Endothelial cell of umbilical vein (primary cell): ENCODE data around the gene S100A5. TPM values are rescaled to one million over a fixed set of nuclear protein-coding genes. Genes with fewer than 3 reads are reported as not detected.

ENCODE experiments used
- BruUV-seq: library from RNA; stranded (reverse); fragments of 400-500 nt; replicated peaks from 2 replicates; lab custom pipeline; 2021; lab: Mats Ljungman, UMichigan
- CTCF ChIA-PET: fragments of 300-600, 350-600 bp; sonication (Branson Sonifier 250); formaldehyde crosslinking; loops from one replicate; lab custom pipeline; 2021; ENCODE audit warnings: antibody characterized with exemption, inconsistent platforms; lab: Charles Lee
- POLR2A ChIA-PET: fragments of 300-600, 350-600 bp; sonication (Branson Sonifier 250); formaldehyde crosslinking; loops from one replicate; lab custom pipeline; 2021; ENCODE audit warnings: antibody characterized with exemption, inconsistent platforms; lab: Charles Lee
- DNase-seq: peaks from one replicate; pipeline ENCODE4 v3.0.0-alpha.2; 2011; ENCODE audit warnings: low read depth, low spot score
- FAIRE-seq: peaks from 2 replicates; lab custom pipeline; 2011; peaks lifted over from hg19 to GRCh38; lab: Jason Lieb, UNC
- H2AFZ ChIP-seq: 2 replicates; pipeline ENCODE4 v1.6.0; 2012; ENCODE audit warnings: low read depth, low read length, control low read depth, inconsistent platforms
- H3K27ac ChIP-seq: 2 replicates; pipeline ENCODE4 v1.5.1; 2011; ENCODE audit warnings: low read depth, mild to moderate bottlenecking, control low read depth, low read length, moderate library complexity; ENCODE audit not compliant: insufficient read depth
- H3K27me3 ChIP-seq, 2 experiments: 2 replicates each; pipeline versions ENCODE4 v1.6.0 to v1.6.1; 2011; ENCODE audit warnings: low read length in 2 of 2, mixed read lengths in 1 of 2; ENCODE audit not compliant: control insufficient read depth in 2 of 2, insufficient read depth in 2 of 2
- H3K36me3 ChIP-seq, 2 experiments: 2 replicates in 1 of 2; 3 replicates in 1 of 2; pipeline ENCODE4 v1.5.1; 2011; ENCODE audit warnings: low read length in 2 of 2, mild to moderate bottlenecking in 1 of 2, moderate library complexity in 1 of 2; ENCODE audit not compliant: control insufficient read depth in 2 of 2, insufficient read depth in 2 of 2; ENCODE audit errors: extremely low read depth in 1 of 2
- H3K4me1 ChIP-seq: 3 replicates; pipeline ENCODE4 v1.5.1; 2011; ENCODE audit warnings: mild to moderate bottlenecking, low read length; ENCODE audit not compliant: control insufficient read depth, insufficient read depth; ENCODE audit errors: extremely low read depth
- H3K4me2 ChIP-seq: 2 replicates; pipeline ENCODE4 v1.6.1; 2011; ENCODE audit warnings: low read length, control low read depth, mixed read lengths; ENCODE audit not compliant: insufficient read depth
- H3K4me3 ChIP-seq, 3 experiments: fragments of 200-600 bp in 1 of 3; sonication (generic), shearing (Covaris generic) in 1 of 3; replicated peaks in 1 of 3; 2 replicates each; pipeline ENCODE4 v1.5.1; 2011 to 2016; ENCODE audit warnings: control low read depth in 3 of 3, low read length in 3 of 3, mild to moderate bottlenecking in 2 of 3, inconsistent platforms in 1 of 3, low read depth in 1 of 3, moderate library complexity in 1 of 3; ENCODE audit not compliant: insufficient read depth in 1 of 3
- H3K79me2 ChIP-seq: 2 replicates; pipeline ENCODE4 v1.6.0; 2012; ENCODE audit warnings: low read length, inconsistent platforms; ENCODE audit not compliant: control insufficient read depth, insufficient read depth
- H3K9ac ChIP-seq: replicated peaks from 2 replicates; pipeline ENCODE3; 2011; ENCODE audit warnings: low read length, control low read depth; ENCODE audit not compliant: insufficient read depth; ENCODE audit errors: extremely low read depth
- H3K9me1 ChIP-seq: replicated peaks from 3 replicates; pipeline ENCODE4 v1.6.0; 2011; ENCODE audit warnings: mild to moderate bottlenecking, low read length; ENCODE audit not compliant: control insufficient read depth, insufficient read depth; ENCODE audit errors: extremely low read depth
- H3K9me3 ChIP-seq: replicated peaks from 2 replicates; pipeline ENCODE4 v1.5.1; 2012; ENCODE audit warnings: low read length, inconsistent platforms; ENCODE audit not compliant: control insufficient read depth, insufficient read depth
- H4K20me1 ChIP-seq: replicated peaks from 2 replicates; pipeline ENCODE3; 2011; ENCODE audit warnings: mild to moderate bottlenecking, low read length; ENCODE audit not compliant: control insufficient read depth, insufficient read depth; ENCODE audit errors: extremely low read depth
- EZH2 ChIP-seq: IDR thresholded peaks from 2 replicates; pipeline ENCODE4 v1.6.1; 2012; ENCODE audit warnings: borderline replicate concordance, low read depth, mild to moderate bottlenecking, moderate library complexity, low read length, inconsistent platforms; ENCODE audit not compliant: severe bottlenecking
- FOS ChIP-seq: IDR thresholded peaks from 2 replicates; pipeline ENCODE4 v1.6.1; 2011; ENCODE audit warnings: mild to moderate bottlenecking, low read length, moderate library complexity, borderline replicate concordance; ENCODE audit not compliant: insufficient read depth
- GATA2 ChIP-seq: IDR thresholded peaks from 2 replicates; pipeline ENCODE4 v1.7.0; 2011; ENCODE audit warnings: low read depth, mild to moderate bottlenecking, moderate library complexity, mixed read lengths, low read length; ENCODE audit not compliant: insufficient read length, insufficient read depth
- MYC ChIP-seq: IDR thresholded peaks from one replicate; pipeline ENCODE4 v1.6.1; 2011; ENCODE audit warnings: mild to moderate bottlenecking, low read depth, low read length
- POLR2A ChIP-seq: IDR thresholded peaks from 2 replicates; pipeline ENCODE4 v1.6.1; 2012; ENCODE audit warnings: low read depth, mild to moderate bottlenecking, control low read depth, low read length
- POLR2AphosphoS5 ChIP-seq: IDR thresholded peaks from 2 replicates; pipeline ENCODE4 v1.6.1; 2012; ENCODE audit warnings: low read depth, mild to moderate bottlenecking, control low read depth, low read length, moderate library complexity; ENCODE audit not compliant: insufficient read depth
- dilution Hi-C: fragments of 300-500 bp; cut with MboI; formaldehyde crosslinking; loops from one replicate; pipeline ENCODE4 v1.15.0; 2019; ENCODE audit warnings: low sequenced_read_pairs; ENCODE audit not compliant: extremely low pct_ligation_motif_present
- intact Hi-C: fragments of 100-400 bp; cut with micrococcal nuclease; formaldehyde crosslinking; loops from one replicate; pipeline ENCODE4 v1.10.0; 2022
- polyA plus RNA-seq, 4 experiments: library from polyadenylated mRNA; depleted of rRNA in 3 of 4; stranded (reverse) in 3 of 4; unstranded in 1 of 4; fragments of >200 nt; gene quantifications; 2 replicates each; pipeline versions ENCODE4 v1.2.1 to v1.2.3, GENCODE V29; 2011 to 2012; ENCODE audit warnings: missing spikeins in 1 of 4
- total RNA-seq: library from RNA; stranded (reverse); gene quantifications from 2 replicates; pipeline ENCODE4 v1.2.3, GENCODE V29; 2021
- TF ChIP-seq, protein P1 (sequence below), 2 donors: IDR thresholded peaks; 1 replicate in 1 of 2; 2 replicates in 1 of 2; pipeline ENCODE4 v1.5.1; 2011; ENCODE audit warnings: low read length in 2 of 2, mild to moderate bottlenecking in 2 of 2, moderate library complexity in 2 of 2, control low read depth in 1 of 2, inconsistent platforms in 1 of 2, low read depth in 1 of 2; ENCODE audit not compliant: insufficient read depth in 1 of 2; ENCODE audit errors: extremely low read depth in 1 of 2
- TF ChIP-seq, protein P2 (sequence below): IDR thresholded peaks from 2 replicates; pipeline ENCODE4 v1.6.1; 2011; ENCODE audit not compliant: insufficient read depth, insufficient read length

Gene S100A5
- total and polyA plus RNA-seq, 2 donors (not counting 3 experiments of a cell fraction or from before 2014, with no cell fraction given): not detected

DNA sequence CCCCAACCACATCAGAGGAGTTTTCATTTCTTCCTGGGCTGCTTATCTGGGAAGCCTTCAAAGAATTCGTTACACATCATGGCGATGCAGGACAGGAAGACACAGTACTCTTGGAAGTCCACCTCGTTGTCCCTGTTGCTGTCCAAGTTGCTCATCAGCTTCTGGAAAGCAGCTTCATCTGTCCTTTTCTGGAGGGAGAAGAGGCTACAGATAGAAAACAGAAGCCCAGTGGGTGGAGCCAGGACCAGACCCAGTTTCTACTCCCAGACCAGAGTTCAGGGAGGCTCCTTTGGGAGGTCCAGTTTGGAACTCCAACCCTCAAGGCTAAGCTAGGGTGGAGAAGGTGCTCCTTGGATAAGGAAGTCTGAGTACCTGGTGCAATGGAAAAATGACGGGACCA, 3.0 kb upstream of the S100A5 start:
- no TSS peak for BruUV-seq
- TF ChIP-seq GATA2 (no peak), POLR2AphosphoS5 (no peak), FOS (no peak), MYC (no peak), POLR2A (no peak), EZH2 (no peak)
- TF ChIP-seq, protein P1, sequence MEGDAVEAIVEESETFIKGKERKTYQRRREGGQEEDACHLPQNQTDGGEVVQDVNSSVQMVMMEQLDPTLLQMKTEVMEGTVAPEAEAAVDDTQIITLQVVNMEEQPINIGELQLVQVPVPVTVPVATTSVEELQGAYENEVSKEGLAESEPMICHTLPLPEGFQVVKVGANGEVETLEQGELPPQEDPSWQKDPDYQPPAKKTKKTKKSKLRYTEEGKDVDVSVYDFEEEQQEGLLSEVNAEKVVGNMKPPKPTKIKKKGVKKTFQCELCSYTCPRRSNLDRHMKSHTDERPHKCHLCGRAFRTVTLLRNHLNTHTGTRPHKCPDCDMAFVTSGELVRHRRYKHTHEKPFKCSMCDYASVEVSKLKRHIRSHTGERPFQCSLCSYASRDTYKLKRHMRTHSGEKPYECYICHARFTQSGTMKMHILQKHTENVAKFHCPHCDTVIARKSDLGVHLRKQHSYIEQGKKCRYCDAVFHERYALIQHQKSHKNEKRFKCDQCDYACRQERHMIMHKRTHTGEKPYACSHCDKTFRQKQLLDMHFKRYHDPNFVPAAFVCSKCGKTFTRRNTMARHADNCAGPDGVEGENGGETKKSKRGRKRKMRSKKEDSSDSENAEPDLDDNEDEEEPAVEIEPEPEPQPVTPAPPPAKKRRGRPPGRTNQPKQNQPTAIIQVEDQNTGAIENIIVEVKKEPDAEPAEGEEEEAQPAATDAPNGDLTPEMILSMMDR (IDR thresholded peaks at IDR 0.05; ENCODE audit: extremely low read depth in 1 of 2, insufficient read depth in 1 of 2, low read depth in 1 of 2, low read length in 2 of 2): no peak
- TF ChIP-seq, protein P2, sequence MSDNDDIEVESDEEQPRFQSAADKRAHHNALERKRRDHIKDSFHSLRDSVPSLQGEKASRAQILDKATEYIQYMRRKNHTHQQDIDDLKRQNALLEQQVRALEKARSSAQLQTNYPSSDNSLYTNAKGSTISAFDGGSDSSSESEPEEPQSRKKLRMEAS: no peak
- ChIA-PET POLR2A (no interaction called here), CTCF (interaction anchor here (0.6 to 2.0 kb wide), 3 partner anchors 9 to 11 kb away, joined by 3 to 11 read pairs (median 10); partner anchors contain the start of gene S100A6)
- H3K27ac ChIP-seq: no peak overlapping the region
- intact Hi-C loops (no loop called here), dilution Hi-C loops (no loop called here)
- H3K79me2 ChIP-seq: no peaks in the 10 kb centered on the region
- H3K9ac ChIP-seq: no peak overlapping the region
- no peaks in the 10 kb centered on the region for H3K27me3 ChIP-seq
- peaks cover 10% of the 10 kb centered on the region for H3K4me1 ChIP-seq
- H2AFZ ChIP-seq: no peak overlapping the region
- H3K36me3 ChIP-seq: no peaks in the 10 kb centered on the region
- no peaks in the 10 kb centered on the region for H3K9me1 ChIP-seq
- no peak for FAIRE-seq
- DNase-seq: no peak
- H3K4me3 ChIP-seq: no peak overlapping the region
- no peaks in the 10 kb centered on the region for H4K20me1 ChIP-seq
- H3K9me3 ChIP-seq: no peaks in the 10 kb centered on the region
- no peak overlapping the region for H3K4me2 ChIP-seq
